Activated CD4-positive, CD25-positive, alpha-beta regulatory T cell treated with anti-CD3 and anti-CD28 coated beads, Interleukin-2, amount 50 U/mL, for 72 hours (primary cell): ENCODE results near the gene SPAG6.
"Not testable (repeated sequence)": the region's sequence is repeated elsewhere in the genome, so short reads cannot be mapped to it uniquely, and the experiment has no call there.

Experiments
- DNase-seq: peaks from one replicate; pipeline ENCODE4 v3.0.0; 2021

The SPAG6 gene

DNA sequence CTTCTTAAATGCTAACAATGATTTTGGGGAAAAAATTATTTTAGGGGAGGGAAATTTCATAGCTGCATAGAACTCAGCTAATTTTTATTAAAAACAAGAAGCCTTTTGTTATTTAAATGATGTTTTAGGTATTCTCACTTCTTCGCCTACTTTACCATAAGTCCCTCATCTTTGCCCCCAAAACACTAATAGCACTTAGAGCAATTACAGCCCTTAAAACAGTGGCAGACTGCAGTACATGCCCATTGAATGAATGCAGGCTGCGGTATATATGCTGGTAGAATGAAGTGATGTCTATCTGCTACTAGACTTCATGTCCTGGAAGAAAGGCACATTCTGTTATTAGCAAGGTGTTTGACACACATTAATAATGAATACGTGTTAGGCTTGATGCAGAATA lies 2.9 kb upstream of the SPAG6 start:
- no peak for DNase-seq

GRCh38 chr10:22343731-22344130 lies 1.6 kb upstream of the SPAG6 start:
- DNase-seq = no peak

- no peak for DNase-seq
Measured at GRCh38 chr10:22344249-22344648, 1.0 kb upstream of the SPAG6 start.

GRCh38 chr10:22344781-22345300 lies 455 bp upstream of the SPAG6 start:
- no peak for DNase-seq

GRCh38 chr10:22346096-22346661 lies 883 bp downstream of the SPAG6 start:
- no peak for DNase-seq

GRCh38 chr10:22349755-22350154 lies 4.5 kb downstream of the SPAG6 start:
- DNase-seq = no peak

GRCh38 chr10:22351131-22351703 lies 5.9 kb downstream of the SPAG6 start:
- DNase-seq = no peak

DNA sequence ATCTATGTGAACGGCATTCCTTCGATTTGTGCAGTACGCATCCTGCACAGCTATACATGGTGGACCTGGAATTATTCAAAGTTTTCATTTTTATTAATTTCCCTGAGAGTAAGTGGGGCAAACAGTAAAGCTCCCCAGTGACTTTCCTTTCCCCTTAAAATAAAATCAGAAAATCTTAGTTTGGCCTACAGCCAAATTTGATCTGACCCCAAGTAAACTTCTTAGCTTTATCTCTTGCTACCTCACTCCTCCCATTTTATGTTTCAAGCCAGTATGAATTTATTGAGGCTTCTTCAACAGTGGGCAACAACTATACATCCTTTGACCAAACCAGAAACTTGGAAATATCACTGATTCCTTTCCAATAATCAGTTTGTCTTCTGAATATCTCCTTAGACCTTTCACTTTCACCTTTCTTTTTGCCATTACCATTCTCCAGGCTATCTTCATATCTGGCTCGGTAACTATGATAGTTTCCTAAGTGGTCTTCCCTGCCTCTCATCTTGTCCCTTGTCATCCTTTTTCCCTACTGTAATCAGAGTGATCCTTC lies 11.1 kb downstream of the SPAG6 start:
- DNase-seq = no peak

GRCh38 chr10:22357770-22358169 lies 12.5 kb downstream of the SPAG6 start:
- not testable (repeated sequence) for DNase-seq

DNA sequence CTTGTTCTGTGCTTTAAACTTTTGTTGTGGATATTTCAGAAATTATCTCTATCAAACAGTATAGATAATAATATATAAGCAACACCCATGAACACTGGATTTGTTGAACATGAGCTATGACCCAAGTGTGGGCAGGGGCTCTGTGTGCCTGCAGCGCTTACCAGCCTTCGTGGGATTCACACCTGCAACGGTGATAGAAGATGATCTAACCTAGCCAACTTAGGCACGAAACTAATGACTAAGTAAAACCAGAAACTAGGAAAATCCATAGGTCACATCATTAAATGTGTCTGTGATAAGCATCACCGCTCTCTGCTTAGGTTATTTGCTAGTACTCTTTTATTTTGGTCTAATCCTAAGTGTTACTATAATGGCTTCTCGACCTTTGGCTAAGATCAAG lies 18.0 kb downstream of the SPAG6 start:
- no peak for DNase-seq

DNA sequence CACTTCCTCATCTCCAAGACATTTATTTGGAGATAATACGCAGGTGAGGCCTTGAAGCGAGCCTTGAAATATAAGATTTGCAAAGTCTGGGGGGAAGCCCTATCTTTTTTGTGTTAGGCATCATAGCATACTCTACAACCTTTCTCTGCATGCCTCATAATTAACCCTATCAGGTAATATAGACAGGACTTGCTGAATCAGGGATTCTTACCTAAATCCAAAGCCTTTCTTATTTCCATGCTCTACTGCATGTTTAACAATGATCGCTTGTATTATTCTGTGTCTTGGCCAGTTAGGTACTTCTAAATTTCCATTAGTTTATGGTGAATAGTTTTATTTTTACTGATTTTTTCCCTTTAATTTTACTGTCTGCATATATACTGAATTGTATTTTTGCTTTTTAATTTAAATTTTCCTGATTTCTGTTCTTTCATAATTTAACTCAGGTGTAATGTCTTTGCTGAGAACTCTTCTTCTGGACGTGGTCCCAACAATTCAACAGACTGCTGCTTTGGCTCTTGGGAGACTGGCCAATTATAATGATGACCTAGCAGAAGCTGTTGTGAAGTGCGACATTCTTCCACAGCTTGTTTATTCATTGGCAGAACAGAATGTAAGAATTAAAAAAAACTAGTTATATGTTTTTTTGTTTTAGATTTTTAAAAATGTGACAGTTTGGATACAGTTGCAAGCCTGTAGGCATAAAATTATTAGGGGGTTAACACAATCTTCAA lies 19.3 kb downstream of the SPAG6 start:
- DNase-seq = no peak

DNA sequence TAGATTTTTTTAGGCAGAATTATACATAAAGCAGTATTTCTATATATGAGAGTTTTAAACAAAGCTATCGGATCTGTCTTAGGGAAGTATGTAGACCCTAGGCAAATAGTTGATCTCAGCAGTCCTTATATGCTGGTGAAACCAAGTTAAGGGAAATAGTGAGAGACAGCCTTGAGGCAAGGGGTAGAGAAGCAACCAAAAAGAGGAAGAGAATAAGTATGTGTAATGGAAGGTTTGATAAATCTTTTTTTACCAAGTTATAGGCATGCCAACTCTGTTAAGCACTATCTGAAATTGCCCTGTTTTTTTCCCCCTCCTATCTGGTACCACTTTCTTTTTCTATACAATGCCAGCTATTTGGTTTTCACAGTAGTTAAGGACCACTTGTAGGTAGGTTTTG lies 19.9 kb downstream of the SPAG6 start:
- DNase-seq = no peak

GRCh38 chr10:22365644-22366434 lies 20.5 kb downstream of the SPAG6 start:
- no peak for DNase-seq

- no peak for DNase-seq
Measured at GRCh38 chr10:22366435-22366703, 21.1 kb downstream of the SPAG6 start.

- no peak for DNase-seq
Measured at GRCh38 chr10:22366771-22367170, 21.5 kb downstream of the SPAG6 start.

GRCh38 chr10:22367471-22367870 lies 22.2 kb downstream of the SPAG6 start:
- DNase-seq = no peak

DNA sequence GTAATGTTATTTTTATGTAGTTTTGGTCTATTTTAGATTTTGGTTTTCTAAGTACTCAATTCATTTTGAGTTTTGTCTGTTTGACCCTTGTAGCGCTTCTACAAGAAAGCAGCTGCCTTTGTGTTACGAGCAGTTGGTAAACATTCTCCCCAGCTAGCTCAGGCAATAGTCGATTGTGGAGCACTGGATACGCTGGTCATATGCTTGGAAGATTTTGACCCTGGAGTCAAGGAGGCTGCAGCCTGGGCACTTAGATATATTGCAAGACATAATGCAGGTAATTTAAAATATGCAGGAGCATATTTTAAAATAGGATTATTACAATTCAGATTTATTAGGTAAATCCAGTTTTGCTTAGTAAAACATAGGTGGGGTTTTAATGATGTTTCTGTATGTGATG lies 23.1 kb downstream of the SPAG6 start:
- no peak for DNase-seq

DNA sequence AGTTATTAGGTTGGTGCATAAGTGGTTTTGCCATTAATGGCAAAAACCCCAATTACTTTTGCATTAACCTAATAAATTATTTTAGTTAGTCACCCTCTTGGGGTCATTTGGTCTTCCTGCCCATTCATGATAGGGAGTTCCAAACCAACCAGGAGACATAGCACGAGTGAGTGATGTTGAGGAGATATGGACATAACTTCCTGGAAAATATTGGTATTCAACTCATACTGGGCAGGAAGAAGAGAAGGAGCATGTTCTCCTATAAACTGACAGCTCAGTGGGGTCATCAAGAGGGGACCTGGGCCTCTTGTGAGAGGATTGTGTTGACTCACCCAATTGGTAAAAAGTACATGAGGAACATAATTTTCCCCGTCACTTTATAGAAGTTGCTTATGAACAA lies 23.7 kb downstream of the SPAG6 start:
- DNase-seq = no peak

GRCh38 chr10:22369434-22370072 lies 24.3 kb downstream of the SPAG6 start:
- no peak for DNase-seq

- DNase-seq = no peak
Measured at GRCh38 chr10:22370320-22370719, 25.0 kb downstream of the SPAG6 start.

GRCh38 chr10:22372298-22372697 lies 27.0 kb downstream of the SPAG6 start:
- DNase-seq = no peak

DNA sequence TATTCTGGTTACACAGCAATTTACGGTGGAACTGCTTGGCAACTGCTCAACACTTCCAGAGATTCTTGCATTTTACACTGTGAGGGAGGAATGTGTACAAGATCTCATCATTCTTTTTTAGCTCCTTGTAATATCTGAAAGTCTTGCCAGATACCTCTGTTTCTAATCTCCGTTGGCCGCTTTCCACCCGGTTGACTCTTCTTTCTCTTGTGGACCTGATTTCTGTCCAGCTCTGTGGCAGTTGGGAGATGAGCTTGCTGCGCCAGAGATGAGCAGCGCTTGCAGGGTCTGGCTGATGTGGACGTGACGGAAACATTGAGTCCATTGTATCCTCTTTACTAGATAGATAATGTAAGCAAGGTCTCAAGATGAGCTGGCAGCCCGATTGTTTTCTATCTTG lies 27.6 kb downstream of the SPAG6 start:
- DNase-seq = no peak
